ENCODE measurements around the gene MORN1. TPM values are rescaled to one million over a fixed set of nuclear protein-coding genes. Genes with fewer than 3 reads are reported as not detected.

MORN1 gene
- total RNA-seq, 4 donors from 2014 or later: 2.8 to 9.6 (median 4.3) TPM

GRCh38 chr1:2404142-2404889 lies 13.0 kb upstream of the MORN1 start:
- TF ChIP-seq CTCF (IDR thresholded peaks at IDR 0.05; ENCODE audit: low read depth): no peak

- no peak for TF ChIP-seq CTCF (IDR thresholded peaks at IDR 0.05; ENCODE audit: low read depth)
Observed at GRCh38 chr1:2403273-2403672, 11.9 kb upstream of the MORN1 start.

GRCh38 chr1:2402420-2402819 lies 11.1 kb upstream of the MORN1 start:
- TF ChIP-seq CTCF (IDR thresholded peaks at IDR 0.05; ENCODE audit: low read depth): no peak

- no peak for TF ChIP-seq CTCF (IDR thresholded peaks at IDR 0.05; ENCODE audit: low read depth)
Observed at GRCh38 chr1:2400950-2401649, 9.7 kb upstream of the MORN1 start.

- TF ChIP-seq CTCF (IDR thresholded peaks at IDR 0.05; ENCODE audit: low read depth): no peak
Observed at GRCh38 chr1:2400576-2400909, 9.2 kb upstream of the MORN1 start.

GRCh38 chr1:2399890-2400575 lies 8.7 kb upstream of the MORN1 start:
- TF ChIP-seq CTCF (IDR thresholded peaks at IDR 0.05; ENCODE audit: low read depth): no peak

GRCh38 chr1:2398871-2399270 lies 7.5 kb upstream of the MORN1 start:
- no peak for TF ChIP-seq CTCF (IDR thresholded peaks at IDR 0.05; ENCODE audit: low read depth)

Data from subcutaneous adipose tissue (tissue), 4 donors.